Measurements from ENCODE around the gene ATPAF1.

Gene ATPAF1

GRCh38 chr1:46582972-46583371 lies 85.2 kb downstream of the ATPAF1 start:
- DNase-seq: no peak

All from activated CD8-positive, alpha-beta memory T cell treated with anti-CD3 and anti-CD28 coated beads, Interleukin-2, amount 50 U/mL, for 48 hours (primary cell).